Gastroesophageal sphincter (tissue), 3 donors: ENCODE data around the gene MTHFD2.

Experiments
- CTCF ChIP-seq, 4 experiments: fragments of 200-600 bp in 2 of 4; fragments of 450-650 bp in 2 of 4; sonication (generic) in 1 of 4; IDR thresholded peaks; one replicate each; pipeline ENCODE4 v1.5.1; 2017 to 2019; ENCODE audit warnings: antibody characterized with exemption in 4 of 4, mild to moderate bottlenecking in 2 of 4, moderate library complexity in 2 of 4
- POLR2A ChIP-seq, 2 donors: fragments of 450-650 bp; IDR thresholded peaks; one replicate each; pipeline ENCODE4 v1.6.1; 2017; ENCODE audit warnings: antibody characterized with exemption in 2 of 2, mild to moderate bottlenecking in 2 of 2, moderate library complexity in 1 of 2

GRCh38 chr2:74227646-74228045, 29.2 kb downstream of the MTHFD2 start:
- no peak for TF ChIP-seq CTCF (IDR thresholded peaks at IDR 0.05)
- TF ChIP-seq POLR2A (IDR thresholded peaks at IDR 0.05): no peak
